Measurements from ENCODE around the gene REX1BD. TPM values are rescaled to one million over a fixed set of nuclear protein-coding genes. Genes with fewer than 3 reads are reported as not detected.

The REX1BD gene
- total RNA-seq, 1 experiment from 2014 or later, result 72.3 TPM

- Histone ChIP-seq H2AFZ (ENCODE audit: low read length) (no peak overlapping the region), H4K20me1 (ENCODE audit: control insufficient read depth, insufficient read depth, insufficient read length) (no peaks in the 10 kb centered on the region), H3T11ph (ENCODE audit: low read length) (no peak overlapping the region), H3K23ac (ENCODE audit: insufficient read length, low read depth, low read length) (no peak overlapping the region), H4K5ac (ENCODE audit: insufficient read length, low read depth, low read length) (no peak overlapping the region), H3K4me1 (ENCODE audit: insufficient read depth, low read length) (peaks cover 9% of the 10 kb centered on the region), H3K9me3 (ENCODE audit: control insufficient read depth, low read depth, low read length) (no peaks in the 10 kb centered on the region), H2BK5ac (ENCODE audit: insufficient read length, low read length) (no peak overlapping the region), H2BK15ac (ENCODE audit: low read depth, low read length) (no peak overlapping the region), H4K8ac (replicated peaks; ENCODE audit: insufficient read length, low read depth, low read length) (no peak overlapping the region), H3K79me1 (ENCODE audit: insufficient read depth, low read depth, low read length, poor library complexity, severe bottlenecking) (no peaks in the 10 kb centered on the region), H3K4me2 (ENCODE audit: insufficient read depth, insufficient read length, low read length) (peak overlapping the region; percentile 1), H3K9ac (ENCODE audit: extremely low read depth, insufficient read length, low read length) (no peak overlapping the region), H2BK20ac (ENCODE audit: low read depth, low read length, poor library complexity, severe bottlenecking) (no peak overlapping the region), H2BK12ac (ENCODE audit: insufficient read length, low read depth, low read length) (no peak overlapping the region), H3K79me2 (ENCODE audit: insufficient read depth, low read length) (no peaks in the 10 kb centered on the region), H2AK5ac (ENCODE audit: insufficient read length, low read length) (no peak overlapping the region), H3K27ac (ENCODE audit: insufficient read length, low read depth, low read length) (no peak overlapping the region), H3K56ac (ENCODE audit: insufficient read length, low read depth, low read length) (no peak overlapping the region), H2BK120ac (ENCODE audit: low read depth, low read length, poor library complexity, severe bottlenecking) (no peak overlapping the region), H3K27me3 (ENCODE audit: insufficient read depth, low read length) (peaks cover 64% of the 10 kb centered on the region), H3K18ac (ENCODE audit: insufficient read length, low read depth, low read length) (no peak overlapping the region), H3K4ac (ENCODE audit: low read depth, low read length) (no peak overlapping the region), H4K91ac (ENCODE audit: insufficient read length, low read depth, low read length) (no peak overlapping the region), H3K14ac (ENCODE audit: insufficient read depth, low read length) (no peak overlapping the region), H3K23me2 (ENCODE audit: insufficient read length, low read depth, low read length, poor library complexity, severe bottlenecking) (peaks cover 3% of the 10 kb centered on the region)
- H3K36me3 Mint-ChIP-seq (ENCODE audit: insufficient read depth in 1 of 3, low read depth in 3 of 3), result peaks cover 0 to 6% (median 0%) of the 10 kb centered on the region in 3 experiments; a peak in 2 of 7 replicates
- no CpG with 5 or more reads among the region's 17 CpGs for WGBS (ENCODE audit: extremely low coverage, insufficient read length, low lambda C conversion rate)
- DNase-seq, result no peak
- no peaks in the 10 kb centered on the region; a peak in 1 of 5 replicates for H3K9me3 Mint-ChIP-seq
- H3K4me3 Mint-ChIP-seq, result peak overlapping the region; percentile 64 to 75
- peak overlapping the region in 2 of 3 experiments; percentile 26 to 40; a peak in 2 of 7 replicates for H3K27ac Mint-ChIP-seq
- peaks cover 31 to 43% of the 10 kb centered on the region in 2 experiments for H3K4me1 Mint-ChIP-seq
- peaks cover 86% of the 10 kb centered on the region for H3K27me3 Mint-ChIP-seq (ENCODE audit: low read depth)
- no peak for TF ChIP-seq CTCF (conservative IDR thresholded peaks at IDR 0.05)
Measured at GRCh38 chr19:18605196-18605545, 16.6 kb downstream of the REX1BD start.

Measured in H9 (cell line).